BLaER1 (cell line): Measurements from ENCODE around the gene IRX5.

ENCODE experiments used
- H3K27ac ChIP-seq: shearing (Covaris generic); formaldehyde crosslinking; 2 replicates; pipeline ENCODE4 v1.8.1; 2022
- H3K27me3 ChIP-seq: shearing (Covaris generic); formaldehyde crosslinking; 2 replicates; pipeline ENCODE4 v1.8.1; 2022
- H3K36me3 ChIP-seq: shearing (Covaris generic); formaldehyde crosslinking; 2 replicates; pipeline ENCODE4 v1.8.1; 2022
- H3K4me1 ChIP-seq: shearing (Covaris generic); formaldehyde crosslinking; 2 replicates; pipeline ENCODE4 v1.8.1; 2022
- H3K4me2 ChIP-seq: shearing (Covaris generic); formaldehyde crosslinking; 2 replicates; pipeline ENCODE4 v1.8.1; 2022
- H3K4me3 ChIP-seq: shearing (Covaris generic); formaldehyde crosslinking; 2 replicates; pipeline ENCODE4 v1.8.1; 2022
- H3K9ac ChIP-seq: shearing (Covaris generic); formaldehyde crosslinking; 2 replicates; pipeline ENCODE4 v1.8.1; 2022
- H3K9me3 ChIP-seq: shearing (Covaris generic); formaldehyde crosslinking; 2 replicates; pipeline ENCODE4 v1.8.1; 2022
- H4K20me1 ChIP-seq: shearing (Covaris generic); formaldehyde crosslinking; 2 replicates; pipeline ENCODE4 v1.8.1; 2022
- Cebpa-rat ChIP-seq: shearing (Covaris generic); IDR thresholded peaks from 2 replicates; pipeline ENCODE4 v1.8.1; 2022

Gene IRX5

DNA sequence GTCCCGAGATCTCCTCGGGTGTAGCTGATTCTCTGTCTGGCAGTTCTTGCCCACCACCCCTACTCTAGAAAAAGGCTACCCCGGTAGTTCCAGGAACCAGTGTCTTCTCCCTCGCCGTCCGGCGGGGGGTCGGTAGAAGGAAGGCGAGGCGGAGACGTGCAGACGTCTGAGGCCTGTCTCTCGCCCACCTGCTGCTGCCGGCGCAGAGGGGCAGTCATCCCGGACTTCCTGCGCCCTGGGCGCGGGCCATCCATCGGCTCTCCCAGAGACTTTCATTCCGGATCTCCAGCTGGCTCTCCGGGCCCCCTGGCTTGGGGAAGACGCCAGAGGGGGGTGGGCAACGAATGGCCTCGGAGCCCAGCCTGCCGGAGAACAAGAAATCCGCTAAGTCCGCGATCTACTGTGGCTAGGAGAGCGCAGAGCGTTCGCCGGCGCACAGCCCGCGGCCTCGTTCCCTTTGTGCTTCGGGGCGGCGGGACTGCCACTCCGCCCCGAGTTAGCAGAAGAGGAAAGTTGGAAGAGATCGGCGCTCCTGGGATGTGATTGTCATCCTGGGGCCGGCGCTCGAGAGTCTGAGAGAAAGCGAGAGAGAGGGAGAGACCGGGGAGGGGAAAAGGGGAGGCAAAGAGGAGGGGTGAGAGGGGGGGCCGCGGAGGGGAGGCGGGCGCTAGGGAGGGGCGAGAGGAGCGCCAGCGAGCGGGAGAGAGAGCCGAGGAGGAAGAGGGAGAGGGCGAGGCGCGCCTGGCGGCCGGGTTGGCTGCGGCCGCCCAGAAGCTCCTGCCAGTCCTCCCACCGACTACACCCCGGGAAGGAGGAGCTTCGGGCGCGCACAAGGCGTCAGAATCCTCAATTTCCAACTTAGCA lies at the start of gene IRX5:
TSS of gene IRX5 (plus strand) at position 861 of the 864 bp plus-strand sequence. CDS start 334 bp downstream, outside the sequence.
- Histone ChIP-seq H3K9me3 (peaks cover 15% of the 10 kb centered on the region), H3K4me2 (peak within 1 kb of the TSS; percentile 100), H3K27me3 (peaks cover 83% of the 10 kb centered on the region), H3K36me3 (no peaks in the 10 kb centered on the region), H3K9ac (peak within 1 kb of the TSS; percentile 72), H4K20me1 (peaks cover 67% of the 10 kb centered on the region), H3K4me1 (peaks cover 32% of the 10 kb centered on the region), H3K27ac (peak within 1 kb of the TSS; percentile 22; the same call in 1 of the 2 replicates), H3K4me3 (peak within 1 kb of the TSS; percentile 86)
- no peak for TF ChIP-seq Cebpa-rat

DNA sequence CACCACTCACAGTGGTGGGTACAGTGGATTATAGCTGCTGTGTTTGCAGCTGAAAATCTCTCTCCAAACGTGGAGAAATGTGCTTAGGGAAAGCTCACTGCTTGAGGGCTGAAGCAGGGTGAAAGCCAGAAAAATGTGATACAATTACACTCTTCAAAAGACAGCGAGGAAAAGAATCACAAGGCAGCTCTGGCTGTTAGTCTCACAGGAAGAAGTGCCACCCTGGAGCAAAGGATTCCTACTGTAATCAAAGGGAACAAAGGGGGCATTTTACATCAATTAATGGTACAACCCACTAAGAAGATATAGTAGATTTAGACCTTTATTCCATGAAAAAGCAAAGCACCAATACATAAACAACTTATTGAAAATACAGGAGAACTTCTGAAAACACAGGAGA lies 48.1 kb upstream of the IRX5 start:
- Histone ChIP-seq H4K20me1 (no peaks in the 10 kb centered on the region), H3K4me1 (no peaks in the 10 kb centered on the region), H3K36me3 (no peaks in the 10 kb centered on the region), H3K9me3 (0 out of 2 replicates have a peak, but pooled peaks cover 8% of the 10 kb centered on the region), H3K9ac (no peak overlapping the region), H3K4me2 (no peak overlapping the region), H3K4me3 (no peak overlapping the region), H3K27me3 (no peaks in the 10 kb centered on the region), H3K27ac (no peak overlapping the region)
- TF ChIP-seq Cebpa-rat: no peak

DNA sequence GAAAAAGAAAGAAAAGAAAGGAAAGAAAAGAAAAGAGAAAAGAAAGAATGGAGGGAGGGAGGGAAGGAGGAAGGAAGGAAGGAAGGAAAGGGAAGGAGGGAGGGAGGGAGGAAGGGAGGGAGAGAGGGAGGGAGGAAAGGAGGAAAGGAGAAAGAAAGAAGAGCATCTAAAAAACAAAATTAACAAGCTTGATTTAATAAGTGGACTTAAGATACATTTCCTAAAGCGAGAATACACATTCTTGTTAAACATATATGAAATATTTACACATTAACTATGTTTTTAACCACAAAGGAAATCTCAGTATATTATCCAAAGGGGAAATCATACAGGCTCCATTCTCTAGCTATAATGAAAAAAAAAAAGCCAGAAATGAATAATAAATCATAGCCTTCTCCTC lies 47.3 kb upstream of the IRX5 start:
- Histone ChIP-seq H4K20me1 (no peaks in the 10 kb centered on the region), H3K4me2 (no peak overlapping the region), H3K4me3 (no peak overlapping the region), H3K4me1 (no peaks in the 10 kb centered on the region), H3K27me3 (no peaks in the 10 kb centered on the region), H3K36me3 (no peaks in the 10 kb centered on the region), H3K27ac (no peak overlapping the region), H3K9ac (no peak overlapping the region), H3K9me3 (0 out of 2 replicates have a peak, but pooled peaks cover 8% of the 10 kb centered on the region)
- no peak for TF ChIP-seq Cebpa-rat

DNA sequence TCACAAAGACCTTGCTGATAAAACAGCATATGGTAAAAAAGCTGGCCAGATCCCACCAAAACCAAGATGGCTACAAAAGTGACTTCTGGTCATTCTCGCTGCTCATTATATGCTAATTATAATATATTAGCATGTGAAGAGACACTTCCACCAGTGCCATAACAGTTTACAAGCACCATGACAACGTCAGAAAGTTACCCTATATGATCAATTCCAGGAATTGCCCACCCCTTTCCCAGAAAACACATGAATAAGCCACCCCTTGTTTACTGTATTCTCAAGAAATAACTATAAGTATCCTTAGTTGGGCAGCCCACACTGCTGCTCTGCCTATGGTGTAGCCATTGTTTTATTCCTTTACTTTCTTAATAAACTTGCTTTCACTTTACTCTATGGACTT lies 44.6 kb upstream of the IRX5 start:
- no peaks in the 10 kb centered on the region for H3K27me3 ChIP-seq
- H4K20me1 ChIP-seq: no peaks in the 10 kb centered on the region
- no peak for TF ChIP-seq Cebpa-rat
- H3K4me3 ChIP-seq: no peak overlapping the region
- H3K9ac ChIP-seq: no peak overlapping the region
- H3K4me1 ChIP-seq: no peaks in the 10 kb centered on the region
- no peaks in the 10 kb centered on the region for H3K36me3 ChIP-seq
- 0 out of 2 replicates have a peak, but pooled peaks cover 8% of the 10 kb centered on the region for H3K9me3 ChIP-seq
- no peak overlapping the region for H3K27ac ChIP-seq
- H3K4me2 ChIP-seq: no peak overlapping the region

DNA sequence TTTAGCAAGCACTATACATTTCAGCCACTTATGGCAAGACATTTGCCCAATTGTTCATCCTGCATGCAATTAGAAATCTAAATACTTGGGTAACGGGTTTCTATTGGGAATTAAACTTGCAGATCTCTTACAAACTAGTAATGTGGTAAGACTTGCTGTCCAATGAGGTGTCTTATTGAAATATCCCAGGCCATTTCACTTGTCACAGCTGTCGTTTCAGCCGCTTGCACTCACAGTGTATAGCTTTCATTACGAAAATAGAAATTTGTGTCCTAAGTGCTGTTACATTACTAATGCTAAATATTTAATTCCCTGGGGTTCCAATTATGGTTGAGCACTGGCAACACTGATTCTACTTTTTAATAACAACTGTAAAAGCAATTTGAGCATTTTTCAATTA lies 40.3 kb upstream of the IRX5 start:
- H3K9me3 ChIP-seq: no peaks in the 10 kb centered on the region
- no peaks in the 10 kb centered on the region for H3K36me3 ChIP-seq
- H3K4me3 ChIP-seq: no peak overlapping the region
- H3K27ac ChIP-seq: no peak overlapping the region
- no peak overlapping the region for H3K9ac ChIP-seq
- H3K27me3 ChIP-seq: no peaks in the 10 kb centered on the region
- no peak for TF ChIP-seq Cebpa-rat
- no peaks in the 10 kb centered on the region for H4K20me1 ChIP-seq
- no peaks in the 10 kb centered on the region for H3K4me1 ChIP-seq
- no peak overlapping the region for H3K4me2 ChIP-seq

DNA sequence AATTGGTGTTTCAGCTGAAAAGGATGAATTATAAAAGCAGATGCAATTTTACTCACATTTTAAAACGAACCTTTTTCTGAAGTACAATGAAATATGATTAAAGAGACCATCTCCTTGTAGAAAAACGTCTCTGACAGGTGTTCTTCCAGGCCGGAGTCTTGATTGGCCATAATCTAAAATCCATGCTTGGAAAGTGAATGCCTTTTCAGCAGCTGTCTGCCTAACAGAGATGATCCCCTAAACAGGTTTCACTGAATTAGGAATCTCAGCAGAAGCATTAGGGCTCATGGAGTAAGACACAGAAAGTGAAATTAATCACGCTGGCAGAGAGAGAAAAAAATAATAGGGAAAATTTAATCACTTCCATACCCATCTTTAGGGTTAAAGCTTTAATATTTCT lies 39.3 kb upstream of the IRX5 start:
- Histone ChIP-seq H3K4me3 (no peak overlapping the region), H3K36me3 (no peaks in the 10 kb centered on the region), H3K27ac (no peak overlapping the region), H3K27me3 (no peaks in the 10 kb centered on the region), H4K20me1 (no peaks in the 10 kb centered on the region), H3K9me3 (no peaks in the 10 kb centered on the region), H3K4me1 (no peaks in the 10 kb centered on the region), H3K9ac (no peak overlapping the region), H3K4me2 (no peak overlapping the region)
- no peak for TF ChIP-seq Cebpa-rat

DNA sequence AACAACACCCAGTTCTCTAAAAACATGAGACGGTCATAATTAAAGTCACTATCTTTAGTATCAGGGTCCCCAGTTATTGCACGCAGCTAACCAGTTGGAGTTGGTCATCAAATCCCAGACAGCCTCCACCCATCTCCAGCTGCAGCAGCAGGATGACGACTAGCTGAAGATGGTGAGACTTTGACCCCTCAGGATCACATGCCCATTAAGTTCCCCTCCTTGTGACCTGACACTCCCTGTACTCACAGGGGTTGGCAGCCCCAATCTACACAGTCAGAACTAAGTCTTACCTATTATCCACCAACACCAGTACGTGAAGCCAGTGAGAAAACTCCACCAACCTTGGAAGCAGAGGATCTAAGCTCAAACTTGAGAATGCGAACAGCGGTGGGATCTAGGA lies 37.7 kb upstream of the IRX5 start:
- TF ChIP-seq Cebpa-rat: no peak
- no peak overlapping the region for H3K4me3 ChIP-seq
- H3K4me2 ChIP-seq: no peak overlapping the region

DNA sequence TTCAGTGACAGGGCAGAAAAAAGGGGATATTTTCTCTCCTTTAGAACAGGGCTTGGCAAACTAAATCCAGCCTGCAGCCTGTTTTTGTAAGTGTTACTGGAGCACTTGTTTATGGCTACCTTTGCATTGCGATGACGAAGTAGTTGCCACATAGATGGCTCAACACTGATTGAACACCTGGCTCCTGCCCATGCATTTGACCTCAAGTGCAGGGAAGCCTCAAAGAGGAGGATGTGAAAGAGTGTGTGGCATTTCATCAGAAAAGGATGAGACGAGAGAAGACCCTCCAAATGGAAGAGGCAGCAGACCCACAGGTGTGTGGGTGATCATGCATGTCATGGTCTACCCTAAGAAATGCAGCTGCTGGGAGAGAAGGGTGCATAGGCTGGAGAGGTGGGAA lies 32.7 kb upstream of the IRX5 start:
- Histone ChIP-seq H3K27ac (no peak overlapping the region), H3K4me2 (peak overlapping the region; percentile 7; the same call in 1 of the 2 replicates), H4K20me1 (no peaks in the 10 kb centered on the region)

More for the DNA sequence above, 37.7 kb upstream of the IRX5 start:
- H3K36me3 ChIP-seq: no peaks in the 10 kb centered on the region
- no peak overlapping the region for H3K9ac ChIP-seq
- no peak overlapping the region for H3K27ac ChIP-seq
- H3K27me3 ChIP-seq: no peaks in the 10 kb centered on the region
- H3K4me1 ChIP-seq: peaks cover 12% of the 10 kb centered on the region
- H3K9me3 ChIP-seq: no peaks in the 10 kb centered on the region
- H4K20me1 ChIP-seq: no peaks in the 10 kb centered on the region

DNA sequence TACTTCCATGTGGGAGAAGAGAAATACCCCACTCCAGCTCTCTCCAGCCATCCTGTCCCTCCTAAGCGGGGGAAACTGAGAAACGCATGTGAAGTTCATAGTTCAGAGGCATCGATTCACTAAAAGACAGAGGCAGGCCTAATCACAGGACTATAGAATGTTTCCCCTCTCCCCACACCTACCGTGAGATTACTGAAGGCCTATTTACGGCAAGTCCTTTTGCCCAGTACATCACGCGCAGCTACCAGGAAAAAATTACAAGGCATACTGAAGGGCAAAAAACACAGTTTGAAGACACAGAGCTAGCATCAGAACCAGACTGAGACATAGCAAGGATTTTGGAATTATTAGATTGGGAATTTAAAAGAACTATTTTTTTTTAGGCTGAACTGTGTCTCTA lies 29.1 kb upstream of the IRX5 start:
- H3K9me3 ChIP-seq: peaks cover 12% of the 10 kb centered on the region; the same call in 1 of the 2 replicates

More for the DNA sequence above, 32.7 kb upstream of the IRX5 start:
- H3K36me3 ChIP-seq: no peaks in the 10 kb centered on the region
- H3K4me3 ChIP-seq: no peak overlapping the region
- peaks cover 15% of the 10 kb centered on the region for H3K4me1 ChIP-seq
- H3K9ac ChIP-seq: no peak overlapping the region
- H3K27me3 ChIP-seq: no peaks in the 10 kb centered on the region
- H3K9me3 ChIP-seq: peaks cover 8% of the 10 kb centered on the region; the same call in 1 of the 2 replicates
- no peak for TF ChIP-seq Cebpa-rat

DNA sequence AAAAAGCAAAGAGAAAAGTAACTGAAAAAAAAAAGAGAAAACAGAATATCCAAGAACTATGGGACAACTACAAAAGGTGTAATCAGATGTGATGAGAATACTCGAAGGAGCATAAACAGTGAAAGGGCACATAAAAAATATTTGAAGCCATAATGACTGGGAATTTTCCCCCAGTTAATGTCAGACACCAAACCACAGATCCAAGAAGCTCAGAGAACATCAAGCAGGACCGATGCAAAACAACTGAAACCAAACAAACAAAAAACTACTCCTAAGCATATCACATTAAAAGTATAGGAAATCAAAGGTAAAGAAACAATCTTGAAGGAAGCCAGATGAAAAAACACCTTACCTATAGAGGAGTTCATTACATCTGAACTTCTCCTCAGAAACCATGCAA lies 27.6 kb upstream of the IRX5 start:
- Histone ChIP-seq H3K4me3 (no peak overlapping the region), H4K20me1 (no peaks in the 10 kb centered on the region), H3K27ac (no peak overlapping the region), H3K27me3 (no peaks in the 10 kb centered on the region), H3K4me2 (no peak overlapping the region), H3K9me3 (peaks cover 12% of the 10 kb centered on the region; the same call in 1 of the 2 replicates), H3K9ac (no peak overlapping the region), H3K4me1 (peaks cover 3% of the 10 kb centered on the region; the same call in 1 of the 2 replicates), H3K36me3 (no peaks in the 10 kb centered on the region)
- TF ChIP-seq Cebpa-rat: no peak

More for the DNA sequence above, 29.1 kb upstream of the IRX5 start:
- H3K27ac ChIP-seq: no peak overlapping the region
- H3K4me3 ChIP-seq: no peak overlapping the region
- H3K4me2 ChIP-seq: no peak overlapping the region
- no peaks in the 10 kb centered on the region for H3K36me3 ChIP-seq
- no peak overlapping the region for H3K9ac ChIP-seq
- H3K4me1 ChIP-seq: peaks cover 12% of the 10 kb centered on the region
- no peak for TF ChIP-seq Cebpa-rat
- no peaks in the 10 kb centered on the region for H3K27me3 ChIP-seq
- H4K20me1 ChIP-seq: no peaks in the 10 kb centered on the region
